HEK293 (cell line): ENCODE results near the gene CMBL.

Experiments used
- CTCF ChIA-PET: fragments of 350-600 bp; formaldehyde crosslinking; extraction: SDS; loops from one replicate; lab custom pipeline; 2021; ENCODE audit warnings: antibody characterized with exemption; lab: Yijun Ruan, JAX
- POLR2A ChIA-PET: fragments of 300-600 bp; formaldehyde crosslinking; extraction: SDS; loops from one replicate; lab custom pipeline; 2020; ENCODE audit warnings: antibody characterized with exemption, inconsistent platforms; lab: Yijun Ruan, JAX
- H3K27ac ChIP-seq: fragments of 200-500 bp; sonication (Bioruptor generic); 2 replicates; pipeline ENCODE4 v1.5.1; 2014; ENCODE audit warnings: low read depth, low read length, control low read depth, inconsistent platforms; ENCODE audit errors: extremely low read depth
- H3K36me3 ChIP-seq, 2 experiments: fragments of 200-500 bp in 1 of 2; sonication (Bioruptor generic) in 1 of 2; 1 replicate in 1 of 2; 2 replicates in 1 of 2; pipeline ENCODE4 v1.5.1; 2014 to 2017; ENCODE audit warnings: inconsistent platforms in 2 of 2, low read length in 2 of 2; ENCODE audit not compliant: control insufficient read depth in 2 of 2, insufficient read depth in 1 of 2
- H3K4me1 ChIP-seq: fragments of 200-500 bp; sonication (Bioruptor generic); 2 replicates; pipeline ENCODE4 v1.5.1; 2014; ENCODE audit warnings: mild to moderate bottlenecking, low read length, inconsistent platforms; ENCODE audit not compliant: control insufficient read depth, insufficient read depth
- H3K4me3 ChIP-seq: 2 replicates; pipeline ENCODE4 v1.5.1; 2011; ENCODE audit warnings: low read depth, mild to moderate bottlenecking, control low read depth, low read length, moderate library complexity
- H3K9me3 ChIP-seq: fragments of 200-500 bp; sonication (Bioruptor generic); 2 replicates; pipeline ENCODE4 v1.5.1; 2014; ENCODE audit warnings: low read depth, low read length, inconsistent platforms; ENCODE audit not compliant: control insufficient read depth, insufficient read depth
- HIC1 ChIP-seq: fragments of 450-650 bp; formaldehyde crosslinking; IDR thresholded peaks from 2 replicates; pipeline ENCODE4 v1.5.1; 2016; ENCODE audit warnings: missing biosample characterization, missing genetic modification characterization
- HOXC10 ChIP-seq: sonication (generic); formaldehyde crosslinking; IDR thresholded peaks from 2 replicates; pipeline ENCODE4 v1.8.1; 2023; ENCODE audit warnings: mild to moderate bottlenecking, missing genetic modification reagents
- IKZF3 ChIP-seq: fragments of 450-650 bp; IDR thresholded peaks from 2 replicates; pipeline ENCODE4 v1.5.0; 2018; ENCODE audit warnings: missing biosample characterization, mild to moderate bottlenecking, missing genetic modification characterization, moderate library complexity
- KLF1 ChIP-seq: fragments of 450-650 bp; formaldehyde crosslinking; IDR thresholded peaks from 2 replicates; pipeline ENCODE4 v1.5.1; 2016; ENCODE audit warnings: missing biosample characterization, missing genetic modification characterization
- ZBTB8A ChIP-seq: fragments of 450-650 bp; formaldehyde crosslinking; IDR thresholded peaks from 2 replicates; pipeline ENCODE4 v1.5.1; 2016; ENCODE audit warnings: missing biosample characterization, missing genetic modification characterization
- ZNF140 ChIP-seq: fragments of 450-650 bp; formaldehyde crosslinking; IDR thresholded peaks from 2 replicates; pipeline ENCODE4 v1.5.1; 2016; ENCODE audit warnings: missing biosample characterization, missing genetic modification characterization
- ZNF157 ChIP-seq: fragments of 450-650 bp; formaldehyde crosslinking; IDR thresholded peaks from 2 replicates; pipeline ENCODE4 v1.5.1; 2016; ENCODE audit warnings: missing biosample characterization, missing genetic modification characterization
- ZNF184 ChIP-seq: fragments of 450-650 bp; IDR thresholded peaks from 2 replicates; pipeline ENCODE4 v1.5.1; 2018; ENCODE audit warnings: missing biosample characterization, mild to moderate bottlenecking, missing genetic modification characterization
- ZNF24 ChIP-seq: fragments of 450-650 bp; formaldehyde crosslinking; IDR thresholded peaks from 2 replicates; pipeline ENCODE4 v1.5.1; 2016; ENCODE audit warnings: missing biosample characterization, missing genetic modification characterization
- ZNF311 ChIP-seq: fragments of 450-650 bp; formaldehyde crosslinking; IDR thresholded peaks from 2 replicates; pipeline ENCODE4 v1.5.1; 2017; ENCODE audit warnings: missing biosample characterization, missing genetic modification characterization, borderline replicate concordance
- ZNF362 ChIP-seq: fragments of 450-650 bp; formaldehyde crosslinking; IDR thresholded peaks from 2 replicates; pipeline ENCODE4 v1.5.1; 2016; ENCODE audit warnings: missing biosample characterization, missing genetic modification characterization
- ZNF404 ChIP-seq: fragments of 450-650 bp; formaldehyde crosslinking; IDR thresholded peaks from 2 replicates; pipeline ENCODE4 v1.5.1; 2017; ENCODE audit warnings: missing biosample characterization, missing genetic modification characterization
- ZNF510 ChIP-seq: fragments of 450-650 bp; formaldehyde crosslinking; IDR thresholded peaks from 2 replicates; pipeline ENCODE4 v1.5.1; 2018; ENCODE audit warnings: mild to moderate bottlenecking, missing genetic modification characterization, missing biosample characterization; ENCODE audit not compliant: insufficient replicate concordance
- ZNF621 ChIP-seq: fragments of 450-650 bp; formaldehyde crosslinking; IDR thresholded peaks from 2 replicates; pipeline ENCODE4 v1.5.1; 2017; ENCODE audit warnings: missing biosample characterization, missing genetic modification characterization
- ZNF747 ChIP-seq: fragments of 450-650 bp; formaldehyde crosslinking; IDR thresholded peaks from 2 replicates; pipeline ENCODE4 v1.5.1; 2016; ENCODE audit warnings: missing biosample characterization, missing genetic modification characterization
- ZSCAN18 ChIP-seq: fragments of 450-650 bp; formaldehyde crosslinking; IDR thresholded peaks from 2 replicates; pipeline ENCODE4 v1.5.1; 2016; ENCODE audit warnings: missing biosample characterization, missing genetic modification characterization
- ZSCAN23 ChIP-seq: fragments of 450-650 bp; formaldehyde crosslinking; IDR thresholded peaks from 2 replicates; pipeline ENCODE4 v1.5.1; 2016; ENCODE audit warnings: missing biosample characterization, missing genetic modification characterization
- TF ChIP-seq, protein P1 (sequence below): fragments of 450-650 bp; formaldehyde crosslinking; IDR thresholded peaks from 2 replicates; pipeline ENCODE4 v1.5.1; 2016; ENCODE audit warnings: missing biosample characterization, missing genetic modification characterization
- TF ChIP-seq, protein P2 (sequence below): fragments of 450-650 bp; formaldehyde crosslinking; IDR thresholded peaks from 2 replicates; pipeline ENCODE4 v1.5.1; 2016; ENCODE audit warnings: missing biosample characterization, missing genetic modification characterization

CMBL gene

DNA sequence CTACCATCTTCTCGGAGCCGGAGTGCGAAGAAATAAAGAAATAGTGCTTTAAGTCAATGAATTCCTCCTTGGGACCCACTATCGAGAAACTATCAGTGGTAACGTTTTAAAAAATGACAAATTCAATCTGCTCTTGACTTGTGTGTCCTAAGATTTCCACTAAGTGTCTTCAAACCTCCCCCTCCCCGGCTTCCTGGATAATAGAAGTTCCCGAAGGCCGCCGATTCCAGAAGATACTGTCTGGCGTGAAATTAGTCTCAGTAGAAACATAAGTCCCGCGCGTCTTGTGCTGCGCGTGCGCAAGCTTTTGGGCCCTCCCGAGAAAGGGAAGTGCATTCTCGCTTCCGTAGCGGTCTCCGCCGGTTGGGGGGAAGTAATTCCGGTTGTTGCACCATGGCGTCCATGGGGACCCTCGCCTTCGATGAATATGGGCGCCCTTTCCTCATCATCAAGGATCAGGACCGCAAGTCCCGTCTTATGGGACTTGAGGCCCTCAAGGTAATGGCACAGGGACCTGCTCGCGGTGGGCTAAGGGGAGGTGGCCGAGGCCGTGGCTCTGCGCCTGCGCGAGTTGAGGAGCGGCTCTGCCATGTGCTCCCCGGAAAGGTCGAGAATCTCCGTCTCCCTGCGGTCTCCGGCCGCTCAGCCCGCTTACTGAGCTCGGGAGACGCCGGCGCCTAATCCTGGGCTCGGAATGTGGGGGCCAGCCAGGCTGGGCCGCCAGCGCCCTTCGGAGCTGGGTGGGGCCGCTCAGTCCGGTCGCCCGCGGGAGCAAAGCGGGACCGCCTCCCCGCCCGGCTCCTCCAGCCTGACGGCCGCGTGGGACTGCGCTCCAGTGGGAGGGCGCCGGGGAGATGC lies 57.5 kb downstream of the CMBL start, which contains the start of gene CCT5 (continued):
- TF ChIP-seq HIC1 (tag by site-specific recombination) (no peak), ZNF184 (no peak), ZNF747 (tag by site-specific recombination) (no peak), IKZF3 (no peak), ZNF24 (tag by site-specific recombination) (no peak), HOXC10 (CRISPR knock-in tag) (no peak)
- TF ChIP-seq, protein P1, sequence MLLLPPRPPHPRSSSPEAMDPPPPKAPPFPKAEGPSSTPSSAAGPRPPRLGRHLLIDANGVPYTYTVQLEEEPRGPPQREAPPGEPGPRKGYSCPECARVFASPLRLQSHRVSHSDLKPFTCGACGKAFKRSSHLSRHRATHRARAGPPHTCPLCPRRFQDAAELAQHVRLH (tag by site-specific recombination): peak; percentile 8; the same call in 1 of the 2 replicates

DNA sequence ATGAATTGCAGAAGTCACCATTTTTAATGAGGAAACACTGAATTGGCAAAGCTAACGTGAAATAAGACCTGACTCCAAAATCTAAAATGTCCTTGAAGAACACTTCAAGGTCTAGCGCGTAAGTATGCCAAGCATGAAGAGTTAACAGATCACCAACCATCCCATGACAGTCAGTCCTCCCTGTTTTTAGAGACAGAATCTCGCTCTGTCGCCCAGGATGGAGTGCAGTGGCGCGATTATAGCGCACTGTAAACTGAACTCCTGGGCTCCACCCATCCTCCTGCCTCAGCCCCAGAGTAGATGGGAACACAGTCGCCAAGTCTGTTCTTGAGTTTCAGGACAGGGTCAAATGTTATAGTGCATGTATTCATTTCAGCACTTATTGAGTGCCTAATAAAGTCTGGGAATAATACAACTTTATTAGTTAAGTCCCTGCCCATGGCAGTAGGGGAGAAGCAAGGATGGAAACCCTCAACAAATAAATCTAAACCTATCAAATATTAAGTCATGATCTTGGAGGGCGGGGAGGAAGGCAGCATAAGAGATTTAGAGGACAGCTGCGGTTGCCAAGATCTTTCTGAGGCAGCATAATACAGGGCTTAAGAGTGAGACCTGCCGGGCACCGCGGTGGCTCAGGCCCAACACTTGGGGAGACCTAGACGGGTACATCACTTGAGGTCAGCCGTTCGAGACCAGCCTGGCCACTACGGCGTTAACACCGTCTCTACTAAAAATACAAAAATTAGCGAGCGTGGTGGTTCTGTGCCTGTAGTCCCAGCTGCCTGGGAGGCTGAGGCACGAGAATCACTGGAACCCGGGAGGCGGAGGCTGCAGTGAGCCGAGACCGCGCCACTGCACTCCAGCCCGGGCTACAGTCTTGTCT lies 59.1 kb downstream of the CMBL start:
- Histone ChIP-seq H3K27ac (peak overlapping the region; percentile 90; the same call in 1 of the 2 replicates), H3K36me3 (peaks cover 12 to 23% of the 10 kb centered on the region in 2 experiments; a peak in 2 of 3 replicates), H3K4me1 (peaks cover 17% of the 10 kb centered on the region), H3K4me3 (peak overlapping the region; percentile 96), H3K9me3 (no peaks in the 10 kb centered on the region)
- POLR2A ChIA-PET: interaction anchor here (0.7 to 3.3 kb wide), 5 partner anchors 14 to 909 kb away, joined by 4 to 25 read pairs (median 8); partner anchors contain the start of gene MARCHF6
- TF ChIP-seq ZNF157 (tag by site-specific recombination) (0 out of 2 replicates have a peak, but pooled peaks have one; percentile 5), ZNF621 (tag by site-specific recombination) (no peak), ZSCAN23 (tag by site-specific recombination) (no peak), ZNF140 (tag by site-specific recombination) (no peak), ZNF404 (tag by site-specific recombination) (no peak), ZNF510 (tag by site-specific recombination) (no peak), ZNF362 (tag by site-specific recombination) (0 out of 2 replicates have a peak, but pooled peaks have one; percentile 10), ZBTB8A (tag by site-specific recombination) (no peak), ZSCAN18 (tag by site-specific recombination) (no peak), KLF1 (tag by site-specific recombination) (no peak), ZNF311 (no peak)
- TF ChIP-seq, protein P2, sequence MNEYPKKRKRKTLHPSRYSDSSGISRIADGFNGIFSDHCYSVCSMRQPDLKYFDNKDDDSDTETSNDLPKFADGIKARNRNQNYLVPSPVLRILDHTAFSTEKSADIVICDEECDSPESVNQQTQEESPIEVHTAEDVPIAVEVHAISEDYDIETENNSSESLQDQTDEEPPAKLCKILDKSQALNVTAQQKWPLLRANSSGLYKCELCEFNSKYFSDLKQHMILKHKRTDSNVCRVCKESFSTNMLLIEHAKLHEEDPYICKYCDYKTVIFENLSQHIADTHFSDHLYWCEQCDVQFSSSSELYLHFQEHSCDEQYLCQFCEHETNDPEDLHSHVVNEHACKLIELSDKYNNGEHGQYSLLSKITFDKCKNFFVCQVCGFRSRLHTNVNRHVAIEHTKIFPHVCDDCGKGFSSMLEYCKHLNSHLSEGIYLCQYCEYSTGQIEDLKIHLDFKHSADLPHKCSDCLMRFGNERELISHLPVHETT (tag by site-specific recombination): 0 out of 2 replicates have a peak, but pooled peaks have one; percentile 10
- CTCF ChIA-PET: interaction anchor here (0.9 to 1.3 kb wide), 2 partner anchors 15 to 30 kb away, joined by 3 read pairs; no protein-coding TSS in a partner anchor
